Esophagus squamous epithelium (tissue), 5 donors: ENCODE results near the gene ECPAS. TPM values are rescaled to one million over a fixed set of nuclear protein-coding genes. Genes with fewer than 3 reads are reported as not detected.
"Not testable (repeated sequence)": the region's sequence is repeated elsewhere in the genome, so short reads cannot be mapped to it uniquely, and the experiment has no call there.

ENCODE experiments used
- DNase-seq: peaks from one replicate; lab custom pipeline; 2025; lab: John Stamatoyannopoulos, UW
- H3K27ac ChIP-seq, 4 donors: fragments of 200-600 bp; sonication (generic); one replicate each; pipeline ENCODE4 v1.5.1; 2016 to 2019; ENCODE audit warnings: mild to moderate bottlenecking in 1 of 4
- H3K27me3 ChIP-seq, 4 donors: fragments of 200-600 bp; sonication (generic); 1 replicate in 3 of 4; 2 replicates in 1 of 4; pipeline versions ENCODE4 v1.5.1 to v1.6.0; 2017 to 2021; ENCODE audit warnings: antibody characterized with exemption in 1 of 4
- H3K36me3 ChIP-seq, 3 donors: fragments of 200-600 bp; sonication (generic); one replicate each; pipeline ENCODE4 v1.5.1; 2016 to 2019
- H3K4me1 ChIP-seq, 3 donors: fragments of 200-600 bp; sonication (generic); one replicate each; pipeline ENCODE4 v1.5.1; 2017 to 2019
- H3K4me3 ChIP-seq, 4 donors: fragments of 200-600 bp; sonication (generic); 1 replicate in 3 of 4; 2 replicates in 1 of 4; pipeline ENCODE4 v1.5.1; 2016 to 2019; ENCODE audit warnings: mild to moderate bottlenecking in 2 of 4, moderate library complexity in 1 of 4
- H3K9me3 ChIP-seq, 3 donors: fragments of 200-600 bp; sonication (generic); one replicate each; pipeline ENCODE4 v1.5.1; 2016 to 2019
- CTCF ChIP-seq, 6 experiments: fragments of 450-650 bp in 4 of 6; fragments of 200-600 bp in 2 of 6; sonication (generic) in 2 of 6; IDR thresholded peaks; one replicate each; pipeline ENCODE4 v1.5.1; 2016 to 2019; ENCODE audit warnings: antibody characterized with exemption in 6 of 6, mild to moderate bottlenecking in 4 of 6, moderate library complexity in 4 of 6
- POLR2A ChIP-seq, 4 donors: fragments of 450-650 bp; IDR thresholded peaks; one replicate each; pipeline ENCODE4 v1.6.1; 2017; ENCODE audit warnings: antibody characterized with exemption in 4 of 4, mild to moderate bottlenecking in 4 of 4, moderate library complexity in 3 of 4
- WGBS, 2 donors: methylation state at CpG; one replicate each; pipeline ENCODE4 v1.1.5; 2018; 5-methylcytosine and 5-hydroxymethylcytosine counted together
- intact Hi-C: fragments of 100-400 bp; cut with DNase I; formaldehyde crosslinking; loops from one replicate; pipeline ENCODE4 v1.15.0; 2022
- total RNA-seq, 4 donors: library from RNA; depleted of rRNA; stranded (reverse); fragments of >200 nt; gene quantifications; one replicate each; pipeline ENCODE4 v1.1.0, GENCODE V29; 2016
- donor health status: DM: yes; HTN: yes; CAD: no.

ECPAS gene
- total RNA-seq, 4 donors from 2014 or later, result 35.6 to 76.9 (median 47.4) TPM

- intact Hi-C loops, result no loop called here
- TF ChIP-seq POLR2A (IDR thresholded peaks at IDR 0.05) (no peak), CTCF (IDR thresholded peaks at IDR 0.05) (no peak)
- no peaks in the 10 kb centered on the region for H3K4me1 ChIP-seq
- no peaks in the 10 kb centered on the region for H3K27me3 ChIP-seq
- H3K4me3 ChIP-seq, result no peak overlapping the region
- no peaks in the 10 kb centered on the region for H3K9me3 ChIP-seq
- WGBS, 2 donors, result 55 to 67% methylated on average over 5 of the region's 5 CpGs
- H3K27ac ChIP-seq, result no peak overlapping the region
- DNase-seq, result no peak
- H3K36me3 ChIP-seq, result no peaks in the 10 kb centered on the region
Measured at GRCh38 chr9:111349766-111350165, 134.4 kb downstream of the ECPAS start.

- H3K27ac ChIP-seq, result no peak overlapping the region
- H3K4me1 ChIP-seq, result no peaks in the 10 kb centered on the region
- H3K4me3 ChIP-seq, result no peak overlapping the region
- TF ChIP-seq POLR2A (IDR thresholded peaks at IDR 0.05), result no peak
- TF ChIP-seq CTCF (IDR thresholded peaks at IDR 0.05), result no peak
- WGBS, 2 donors, result 25 to 38% methylated on average over 4 of the region's 4 CpGs
- DNase-seq, result no peak
- intact Hi-C loops, result no loop called here
- H3K36me3 ChIP-seq, result no peaks in the 10 kb centered on the region
- no peaks in the 10 kb centered on the region for H3K9me3 ChIP-seq
- peaks cover 0 to 2% (median 0%) of the 10 kb centered on the region in 4 donors for H3K27me3 ChIP-seq
Measured at GRCh38 chr9:111348821-111349271, 135.3 kb downstream of the ECPAS start.

- H3K4me1 ChIP-seq, H3K27me3 ChIP-seq, H3K4me3 ChIP-seq, intact Hi-C loops, DNase-seq, H3K27ac ChIP-seq, H3K9me3 ChIP-seq, H3K36me3 ChIP-seq: not testable (repeated sequence)
- WGBS, 2 donors, result 100% methylated on average over 3 of the region's 5 CpGs; no CpG with 5 or more reads in 1 of the 2 donors
Measured at GRCh38 chr9:111334318-111334863, 149.8 kb downstream of the ECPAS start.

GRCh38 chr9:111330124-111330523 lies 154.1 kb downstream of the ECPAS start, which contains the start of gene OR2K2:
OR2K2 (minus strand) TSS chr9:111330224; CDS start chr9:111328433, 1,791 bp downstream.
- H3K4me1 ChIP-seq, result no peaks in the 10 kb centered on the region
- DNase-seq, result no peak

GRCh38 chr9:111320631-111321030 lies 163.6 kb downstream of the ECPAS start:
- DNase-seq, result no peak
- Histone ChIP-seq H3K36me3 (no peaks in the 10 kb centered on the region), H3K4me3 (no peak overlapping the region), H3K9me3 (no peaks in the 10 kb centered on the region), H3K27me3 (peaks cover 0 to 5% (median 0%) of the 10 kb centered on the region in 4 donors), H3K4me1 (no peaks in the 10 kb centered on the region), H3K27ac (no peak overlapping the region)
- no peak for TF ChIP-seq CTCF (IDR thresholded peaks at IDR 0.05)
- WGBS, 2 donors, result 61 to 67% methylated on average over 3 of the region's 3 CpGs
- intact Hi-C loops, result no loop called here

More at GRCh38 chr9:111330124-111330523, 154.1 kb downstream of the ECPAS start, which contains the start of gene OR2K2:
- no peak for TF ChIP-seq POLR2A (IDR thresholded peaks at IDR 0.05)
- no peak for TF ChIP-seq CTCF (IDR thresholded peaks at IDR 0.05)
- H3K27me3 ChIP-seq, result peaks cover 0 to 23% (median 0%) of the 10 kb centered on the region in 4 donors
- WGBS, 2 donors, result 88 to 89% methylated on average over 4 of the region's 4 CpGs
- H3K27ac ChIP-seq, result no peak within 1 kb of the TSS
- no peak within 1 kb of the TSS for H3K4me3 ChIP-seq
- no peaks in the 10 kb centered on the region for H3K36me3 ChIP-seq
- no peaks in the 10 kb centered on the region for H3K9me3 ChIP-seq
- intact Hi-C loops, result no loop called here
